Measurements from ENCODE around the gene PLA2G5.
"Not testable (repeated sequence)": the region's sequence is repeated elsewhere in the genome, so short reads cannot be mapped to it uniquely, and the experiment has no call there.

The PLA2G5 gene

GRCh38 chr1:20117236-20117635 is 47.2 kb downstream of the PLA2G5 start:
- no peak for DNase-seq (ENCODE audit: low read depth in 3 of 3)

- DNase-seq (ENCODE audit: low read depth in 3 of 3) = no peak
These were observed 49.4 kb downstream of the PLA2G5 start, which contains the start of gene PLA2G2D for GRCh38 chr1:20119347-20119746. Gene PLA2G2D (minus strand): TSS chr1:20119536. CDS start chr1:20119498, 38 bp downstream.

GRCh38 chr1:20120796-20121195 is 50.8 kb downstream of the PLA2G5 start:
- DNase-seq (ENCODE audit: low read depth in 3 of 3) = no peak

- no peak for DNase-seq (ENCODE audit: low read depth in 3 of 3)
These were observed 53.9 kb downstream of the PLA2G5 start for GRCh38 chr1:20123722-20124455.

- no peak for DNase-seq (ENCODE audit: low read depth in 3 of 3)
These were observed 54.6 kb downstream of the PLA2G5 start for GRCh38 chr1:20124456-20125057.

GRCh38 chr1:20125100-20125499 is 55.1 kb downstream of the PLA2G5 start:
- DNase-seq (ENCODE audit: low read depth in 3 of 3) = no peak

- no peak for DNase-seq (ENCODE audit: low read depth in 3 of 3)
These were observed 56.2 kb downstream of the PLA2G5 start for GRCh38 chr1:20126041-20126805.

GRCh38 chr1:20126806-20127440 is 56.9 kb downstream of the PLA2G5 start:
- no peak for DNase-seq (ENCODE audit: low read depth in 3 of 3)

- DNase-seq (ENCODE audit: low read depth in 3 of 3) = not testable (repeated sequence)
These were observed 60.5 kb downstream of the PLA2G5 start for GRCh38 chr1:20130518-20130917.

GRCh38 chr1:20134995-20135394 is 65.0 kb downstream of the PLA2G5 start:
- no peak for DNase-seq (ENCODE audit: low read depth in 3 of 3)

GRCh38 chr1:20136249-20136648 is 66.3 kb downstream of the PLA2G5 start:
- no peak for DNase-seq (ENCODE audit: low read depth in 3 of 3)

GRCh38 chr1:20137055-20137454 is 67.1 kb downstream of the PLA2G5 start:
- DNase-seq (ENCODE audit: low read depth in 3 of 3) = no peak

GRCh38 chr1:20137604-20138003 is 67.6 kb downstream of the PLA2G5 start:
- no peak for DNase-seq (ENCODE audit: low read depth in 3 of 3)

GRCh38 chr1:20138346-20138745 is 68.4 kb downstream of the PLA2G5 start:
- no peak for DNase-seq (ENCODE audit: low read depth in 3 of 3)

GRCh38 chr1:20138961-20139550 is 69.1 kb downstream of the PLA2G5 start, which contains the start of gene PLA2G2F:
Gene PLA2G2F (plus strand): TSS chr1:20139323. CDS start chr1:20139428, 105 bp downstream.
- no peak for DNase-seq (ENCODE audit: low read depth in 3 of 3)

- DNase-seq (ENCODE audit: low read depth in 3 of 3) = no peak
These were observed 70.0 kb downstream of the PLA2G5 start for GRCh38 chr1:20139776-20140612.

- no peak for DNase-seq (ENCODE audit: low read depth in 3 of 3)
These were observed 71.0 kb downstream of the PLA2G5 start for GRCh38 chr1:20141001-20141400.

GRCh38 chr1:20141466-20141865 is 71.5 kb downstream of the PLA2G5 start:
- DNase-seq (ENCODE audit: low read depth in 3 of 3) = no peak
